Activated CD8-positive, alpha-beta memory T cell treated with anti-CD3 and anti-CD28 coated beads for 36 hours (primary cell): ENCODE data around the gene UROC1. TPM values are rescaled to one million over a fixed set of nuclear protein-coding genes. Genes with fewer than 3 reads are reported as not detected.

Experiments used
- CTCF ChIA-PET: fragments of 350-600 bp; sonication (Branson Sonifier 250); formaldehyde crosslinking; loops from one replicate; lab custom pipeline; 2021; ENCODE audit warnings: antibody characterized with exemption; lab: Charles Lee
- POLR2A ChIA-PET: fragments of 350-600 bp; sonication (Branson Sonifier 250); formaldehyde crosslinking; loops from one replicate; lab custom pipeline; 2021; ENCODE audit warnings: antibody characterized with exemption; lab: Charles Lee
- total RNA-seq, 2 experiments: library from RNA; stranded (reverse); gene quantifications; one replicate each; pipeline ENCODE4 v1.2.3, GENCODE V29; 2021

The UROC1 gene
- total RNA-seq: not detected

GRCh38 chr3:126517291-126517951 lies at the start of gene UROC1:
Gene UROC1 (minus strand): TSS chr3:126517773. CDS start chr3:126517719, 54 bp downstream.
- CTCF ChIA-PET: no interaction called here
- POLR2A ChIA-PET: no interaction called here

- POLR2A ChIA-PET: no interaction called here
- CTCF ChIA-PET: no interaction called here
Measured at GRCh38 chr3:126562737-126563276, 45.2 kb upstream of the UROC1 start.

GRCh38 chr3:126558336-126559071 lies 40.9 kb upstream of the UROC1 start, which contains the start of gene C3orf22:
Gene C3orf22 (minus strand): TSS chr3:126558932. CDS start chr3:126553390, 5,542 bp downstream.
- ChIA-PET POLR2A (no interaction called here), CTCF (no interaction called here)

GRCh38 chr3:126557761-126558160 lies 40.2 kb upstream of the UROC1 start:
- CTCF ChIA-PET: no interaction called here
- POLR2A ChIA-PET: no interaction called here

- POLR2A ChIA-PET: no interaction called here
- CTCF ChIA-PET: no interaction called here
Measured at GRCh38 chr3:126557415-126557745, 39.8 kb upstream of the UROC1 start.

GRCh38 chr3:126556637-126557414 lies 39.3 kb upstream of the UROC1 start:
- POLR2A ChIA-PET: no interaction called here
- CTCF ChIA-PET: no interaction called here

- ChIA-PET CTCF (no interaction called here), POLR2A (no interaction called here)
Measured at GRCh38 chr3:126555795-126556636, 38.4 kb upstream of the UROC1 start.

GRCh38 chr3:126554560-126555525 lies 37.3 kb upstream of the UROC1 start:
- POLR2A ChIA-PET: no interaction called here
- CTCF ChIA-PET: no interaction called here

- ChIA-PET CTCF (no interaction called here), POLR2A (no interaction called here)
Measured at GRCh38 chr3:126553284-126554084, 35.9 kb upstream of the UROC1 start.

GRCh38 chr3:126552688-126553283 lies 35.2 kb upstream of the UROC1 start:
- CTCF ChIA-PET: no interaction called here
- POLR2A ChIA-PET: no interaction called here

- POLR2A ChIA-PET: no interaction called here
- CTCF ChIA-PET: no interaction called here
Measured at GRCh38 chr3:126551839-126552687, 34.5 kb upstream of the UROC1 start.

- ChIA-PET CTCF (no interaction called here), POLR2A (no interaction called here)
Measured at GRCh38 chr3:126551121-126551838, 33.7 kb upstream of the UROC1 start.

GRCh38 chr3:126550488-126551051 lies 33.0 kb upstream of the UROC1 start:
- ChIA-PET CTCF (no interaction called here), POLR2A (no interaction called here)

GRCh38 chr3:126549861-126550487 lies 32.4 kb upstream of the UROC1 start:
- CTCF ChIA-PET: no interaction called here

More at GRCh38 chr3:126549861-126550487, 32.4 kb upstream of the UROC1 start:
- POLR2A ChIA-PET: no interaction called here
